K562 (cell line): ENCODE data around the gene CUL9.

Source experiments
- ATF2 ChIP-seq: sonication (generic); formaldehyde crosslinking; IDR thresholded peaks from 2 replicates; pipeline ENCODE4 v1.8.1; 2022; ENCODE audit warnings: missing genetic modification reagents
- CREB3L1 ChIP-seq: fragments of 450-650 bp; IDR thresholded peaks from 2 replicates; pipeline ENCODE4 v1.6.1; 2014; ENCODE audit warnings: low read depth, mild to moderate bottlenecking, moderate library complexity, borderline replicate concordance
- EP300 ChIP-seq: IDR thresholded peaks from 2 replicates; pipeline ENCODE4 v1.6.1; 2012; ENCODE audit warnings: low read length, improper control_type of control experiment
- KLF16 ChIP-seq: IDR thresholded peaks from 2 replicates; pipeline ENCODE4 v1.6.1; 2016; ENCODE audit warnings: antibody characterized with exemption
- NBN ChIP-seq: fragments of 450-650 bp; IDR thresholded peaks from 2 replicates; pipeline ENCODE4 v1.6.1; 2016; ENCODE audit warnings: low read depth, mild to moderate bottlenecking
- YBX1 ChIP-seq: fragments of 450-650 bp; IDR thresholded peaks from 2 replicates; pipeline ENCODE4 v1.7.1; 2016; ENCODE audit warnings: mild to moderate bottlenecking
- ZNF609 ChIP-seq: sonication (generic); formaldehyde crosslinking; IDR thresholded peaks from 2 replicates; pipeline ENCODE4 v1.8.1; 2023; ENCODE audit warnings: missing genetic modification reagents, mild to moderate bottlenecking, borderline replicate concordance
- TF ChIP-seq, protein P1 (sequence below), 3 experiments: IDR thresholded peaks in 2 of 3; conservative IDR thresholded peaks in 1 of 3; 2 replicates each; pipeline ENCODE4 v1.5.1; 2011 to 2012; ENCODE audit warnings: low read length in 3 of 3, mild to moderate bottlenecking in 3 of 3, control low read depth in 2 of 3, improper control_type of control experiment in 1 of 3, inconsistent platforms in 1 of 3, low read depth in 1 of 3, mixed read lengths in 1 of 3, moderate library complexity in 1 of 3; ENCODE audit not compliant: insufficient read depth in 2 of 3
- TF ChIP-seq, protein P2 (sequence below): sonication (generic); formaldehyde crosslinking; IDR thresholded peaks from 2 replicates; pipeline ENCODE4 v1.8.0; 2023; ENCODE audit warnings: mild to moderate bottlenecking, missing genetic modification reagents

- TF ChIP-seq, protein P1, sequence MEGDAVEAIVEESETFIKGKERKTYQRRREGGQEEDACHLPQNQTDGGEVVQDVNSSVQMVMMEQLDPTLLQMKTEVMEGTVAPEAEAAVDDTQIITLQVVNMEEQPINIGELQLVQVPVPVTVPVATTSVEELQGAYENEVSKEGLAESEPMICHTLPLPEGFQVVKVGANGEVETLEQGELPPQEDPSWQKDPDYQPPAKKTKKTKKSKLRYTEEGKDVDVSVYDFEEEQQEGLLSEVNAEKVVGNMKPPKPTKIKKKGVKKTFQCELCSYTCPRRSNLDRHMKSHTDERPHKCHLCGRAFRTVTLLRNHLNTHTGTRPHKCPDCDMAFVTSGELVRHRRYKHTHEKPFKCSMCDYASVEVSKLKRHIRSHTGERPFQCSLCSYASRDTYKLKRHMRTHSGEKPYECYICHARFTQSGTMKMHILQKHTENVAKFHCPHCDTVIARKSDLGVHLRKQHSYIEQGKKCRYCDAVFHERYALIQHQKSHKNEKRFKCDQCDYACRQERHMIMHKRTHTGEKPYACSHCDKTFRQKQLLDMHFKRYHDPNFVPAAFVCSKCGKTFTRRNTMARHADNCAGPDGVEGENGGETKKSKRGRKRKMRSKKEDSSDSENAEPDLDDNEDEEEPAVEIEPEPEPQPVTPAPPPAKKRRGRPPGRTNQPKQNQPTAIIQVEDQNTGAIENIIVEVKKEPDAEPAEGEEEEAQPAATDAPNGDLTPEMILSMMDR (IDR thresholded peaks at IDR 0.05 in 2 of 3, conservative IDR thresholded peaks at IDR 0.05 in 1 of 3; ENCODE audit: insufficient read depth in 2 of 3, low read depth in 1 of 3, low read length in 3 of 3) = no peak
- TF ChIP-seq ZNF609 (CRISPR knock-in tag) (no peak), KLF16 (no peak), CREB3L1 (no peak), EP300 (no peak), ATF2 (CRISPR knock-in tag) (no peak), NBN (no peak), YBX1 (no peak)
- TF ChIP-seq, protein P2, sequence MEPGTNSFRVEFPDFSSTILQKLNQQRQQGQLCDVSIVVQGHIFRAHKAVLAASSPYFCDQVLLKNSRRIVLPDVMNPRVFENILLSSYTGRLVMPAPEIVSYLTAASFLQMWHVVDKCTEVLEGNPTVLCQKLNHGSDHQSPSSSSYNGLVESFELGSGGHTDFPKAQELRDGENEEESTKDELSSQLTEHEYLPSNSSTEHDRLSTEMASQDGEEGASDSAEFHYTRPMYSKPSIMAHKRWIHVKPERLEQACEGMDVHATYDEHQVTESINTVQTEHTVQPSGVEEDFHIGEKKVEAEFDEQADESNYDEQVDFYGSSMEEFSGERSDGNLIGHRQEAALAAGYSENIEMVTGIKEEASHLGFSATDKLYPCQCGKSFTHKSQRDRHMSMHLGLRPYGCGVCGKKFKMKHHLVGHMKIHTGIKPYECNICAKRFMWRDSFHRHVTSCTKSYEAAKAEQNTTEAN (CRISPR knock-in tag) = no peak
Measured at GRCh38 chr6:43268782-43269272, 86.8 kb downstream of the CUL9 start.
